Mammary epithelial cell (primary cell): ENCODE results near the gene PARD3B.

Source experiments
- CTCF ChIP-seq, 2 donors: IDR thresholded peaks in 1 of 2; conservative IDR thresholded peaks in 1 of 2; 2 replicates each; pipeline ENCODE4 v1.5.1; 2011 to 2012; ENCODE audit warnings: inconsistent platforms in 2 of 2, low read length in 2 of 2, mild to moderate bottlenecking in 2 of 2, control low read depth in 1 of 2, low read depth in 1 of 2; ENCODE audit not compliant: insufficient read depth in 1 of 2; ENCODE audit errors: extremely low read depth in 1 of 2
- EZH2 ChIP-seq: IDR thresholded peaks from 2 replicates; pipeline ENCODE4 v1.6.1; 2012; ENCODE audit warnings: low read length, inconsistent platforms, borderline replicate concordance

- TF ChIP-seq CTCF (conservative IDR thresholded peaks at IDR 0.05 in 1 of 2, IDR thresholded peaks at IDR 0.05 in 1 of 2; ENCODE audit: extremely low read depth in 1 of 2, insufficient read depth in 1 of 2, low read depth in 1 of 2, low read length in 2 of 2): no peak
- TF ChIP-seq EZH2: no peak
Measured at GRCh38 chr2:205531072-205531471, 985.8 kb downstream of the PARD3B start.
